Fibroblast of gingiva (primary cell): ENCODE results near the gene TMEM170B.

Experiments used
- DNase-seq: peaks from one replicate; pipeline ENCODE4 v3.0.0-alpha.2; 2011; ENCODE audit warnings: low read depth

TMEM170B gene

DNA sequence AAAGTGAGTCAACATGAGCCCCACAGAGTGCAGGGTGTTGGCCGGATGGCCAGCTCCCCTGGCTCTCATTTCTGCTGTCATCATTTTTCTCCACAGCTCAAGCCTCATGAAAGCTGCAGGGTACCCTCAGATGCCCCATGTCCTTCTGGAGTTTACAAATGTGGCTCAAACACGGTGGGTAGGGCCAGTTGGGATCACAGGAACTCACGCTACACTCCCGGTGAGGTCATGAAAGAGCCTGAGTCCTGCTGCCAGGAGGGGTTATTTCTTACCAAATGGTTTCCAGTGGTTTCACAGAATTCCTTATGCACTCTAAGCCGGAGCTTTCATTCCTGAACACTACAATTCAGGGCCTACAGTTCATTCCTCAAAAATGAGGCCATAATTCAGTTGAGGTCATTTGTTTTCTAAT lies 78.7 kb downstream of the TMEM170B start:
- DNase-seq: peak; percentile 80

GRCh38 chr6:11618533-11618932 lies 81.0 kb downstream of the TMEM170B start:
- no peak for DNase-seq

DNA sequence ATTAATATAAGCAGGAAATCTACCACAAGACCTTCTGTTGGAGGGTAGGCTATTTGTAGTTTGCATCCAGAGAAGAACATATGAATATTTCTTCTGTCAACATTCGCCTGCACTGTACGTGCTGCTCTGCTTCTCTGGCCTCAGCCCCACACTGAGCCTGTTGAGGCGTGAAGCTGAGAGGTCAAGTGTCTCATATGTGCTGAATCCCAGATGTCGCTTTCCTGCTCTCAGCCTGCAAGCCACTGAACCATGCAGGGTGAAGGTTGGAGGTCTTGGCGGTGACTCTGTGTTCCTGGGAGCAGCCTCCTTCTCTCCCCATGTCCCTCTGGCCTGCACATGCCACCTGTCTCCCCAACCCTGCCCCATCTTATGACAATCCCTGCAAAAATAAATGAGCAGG lies 83.6 kb downstream of the TMEM170B start:
- DNase-seq: peak; percentile 34

DNA sequence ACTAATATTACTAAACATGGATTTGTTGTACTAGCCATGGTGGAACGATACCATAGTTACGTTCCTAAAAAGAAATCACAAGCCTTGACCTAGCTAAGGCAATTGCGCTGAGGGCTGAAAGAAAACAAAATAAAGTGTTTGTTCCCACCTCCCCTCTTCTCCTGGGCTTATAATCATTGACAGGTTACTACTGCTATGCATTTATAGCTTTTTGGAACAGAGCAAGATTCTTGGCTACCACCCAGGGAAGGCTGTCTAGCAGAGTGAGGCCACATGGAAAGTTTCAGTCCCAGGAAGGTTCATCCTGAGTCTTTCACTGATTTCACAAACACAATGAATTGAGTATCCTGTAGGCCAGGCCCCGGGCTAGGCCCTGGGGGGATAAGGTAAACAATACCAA lies 84.6 kb downstream of the TMEM170B start:
- DNase-seq: no peak

- no peak for DNase-seq
These were observed 85.7 kb downstream of the TMEM170B start for GRCh38 chr6:11623272-11623671.

- DNase-seq: no peak
These were observed 87.8 kb downstream of the TMEM170B start for GRCh38 chr6:11625302-11625701.

- no peak for DNase-seq
These were observed 88.8 kb downstream of the TMEM170B start for GRCh38 chr6:11626356-11626755.

DNA sequence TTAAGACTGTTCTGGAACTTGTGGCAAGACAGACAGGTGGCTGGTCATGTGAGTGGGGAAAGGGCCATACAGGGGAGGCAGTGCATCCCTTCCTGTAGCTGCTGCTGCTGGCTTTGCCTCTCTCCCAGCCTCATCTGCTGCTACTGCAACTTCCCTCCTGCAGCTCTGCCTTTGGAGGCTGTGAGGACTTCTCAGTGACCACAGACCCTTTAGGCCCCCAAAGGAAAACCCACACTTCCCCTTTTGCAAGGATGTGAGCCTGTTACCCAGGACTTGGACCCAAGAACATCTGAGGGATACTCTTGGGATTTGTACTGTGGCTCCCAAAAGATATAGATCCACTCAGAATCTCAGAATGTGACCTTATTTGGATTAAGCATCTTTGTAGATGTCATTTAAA lies 91.0 kb downstream of the TMEM170B start:
- DNase-seq: no peak

DNA sequence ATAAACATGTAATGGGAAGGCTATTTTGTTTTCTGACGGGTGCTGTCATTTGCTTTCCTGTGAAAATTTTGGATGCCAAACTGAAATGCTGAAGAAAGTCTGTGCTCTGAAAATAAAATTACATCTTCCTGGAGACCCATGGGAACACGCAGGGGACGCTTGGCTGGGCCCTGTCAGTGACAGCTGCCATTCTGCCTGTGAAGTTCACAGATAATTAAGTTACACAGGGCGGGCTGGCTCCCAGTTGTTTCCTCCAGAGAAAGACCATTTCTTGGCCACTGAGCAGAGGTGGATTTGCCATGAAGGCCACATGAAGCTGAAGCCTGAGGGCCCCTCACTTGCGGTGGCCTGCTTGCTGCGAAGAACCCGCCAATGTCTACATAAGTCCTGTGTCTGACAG lies 93.5 kb downstream of the TMEM170B start:
- no peak for DNase-seq

- no peak for DNase-seq
These were observed 94.0 kb downstream of the TMEM170B start for GRCh38 chr6:11631539-11631938.

DNA sequence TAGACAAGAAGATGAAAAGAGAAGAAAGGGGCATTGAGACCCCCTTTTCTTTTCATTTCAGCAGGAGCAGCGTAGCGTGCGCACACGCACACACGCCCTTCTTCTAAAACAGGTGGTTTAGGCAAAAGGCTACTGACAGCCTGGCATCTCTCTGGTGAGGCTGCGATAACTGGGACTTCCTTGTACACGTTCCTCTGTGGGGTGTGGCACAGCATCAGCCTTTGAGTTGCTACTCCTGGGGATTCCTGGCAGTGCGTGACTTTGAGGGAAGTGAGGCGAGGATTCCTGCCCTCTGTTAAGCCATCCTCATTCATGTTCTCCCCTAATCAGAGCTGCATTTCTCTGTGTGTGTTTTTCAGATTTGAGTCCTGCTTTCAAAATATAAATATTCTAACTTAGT lies 94.7 kb downstream of the TMEM170B start:
- DNase-seq: no peak

GRCh38 chr6:11632795-11633511 lies 95.4 kb downstream of the TMEM170B start:
- DNase-seq: peak; percentile 35
